OCI-LY3 (cell line): ENCODE data around the gene SEL1L.

ENCODE experiments used
- EZH2phosphoT487 ChIP-seq: fragments of 200-600 bp; shearing (Covaris generic); IDR thresholded peaks from 2 replicates; pipeline ENCODE4 v1.6.1; 2018; ENCODE audit warnings: antibody characterized with exemption, mixed run types, low read depth
- TF ChIP-seq, protein P1 (sequence below): fragments of 200-600, 300-600 bp; sonication (generic); IDR thresholded peaks from 2 replicates; pipeline ENCODE4 v1.5.1; 2014; ENCODE audit warnings: antibody characterized with exemption, low read length, low read depth

- TF ChIP-seq, protein P1, sequence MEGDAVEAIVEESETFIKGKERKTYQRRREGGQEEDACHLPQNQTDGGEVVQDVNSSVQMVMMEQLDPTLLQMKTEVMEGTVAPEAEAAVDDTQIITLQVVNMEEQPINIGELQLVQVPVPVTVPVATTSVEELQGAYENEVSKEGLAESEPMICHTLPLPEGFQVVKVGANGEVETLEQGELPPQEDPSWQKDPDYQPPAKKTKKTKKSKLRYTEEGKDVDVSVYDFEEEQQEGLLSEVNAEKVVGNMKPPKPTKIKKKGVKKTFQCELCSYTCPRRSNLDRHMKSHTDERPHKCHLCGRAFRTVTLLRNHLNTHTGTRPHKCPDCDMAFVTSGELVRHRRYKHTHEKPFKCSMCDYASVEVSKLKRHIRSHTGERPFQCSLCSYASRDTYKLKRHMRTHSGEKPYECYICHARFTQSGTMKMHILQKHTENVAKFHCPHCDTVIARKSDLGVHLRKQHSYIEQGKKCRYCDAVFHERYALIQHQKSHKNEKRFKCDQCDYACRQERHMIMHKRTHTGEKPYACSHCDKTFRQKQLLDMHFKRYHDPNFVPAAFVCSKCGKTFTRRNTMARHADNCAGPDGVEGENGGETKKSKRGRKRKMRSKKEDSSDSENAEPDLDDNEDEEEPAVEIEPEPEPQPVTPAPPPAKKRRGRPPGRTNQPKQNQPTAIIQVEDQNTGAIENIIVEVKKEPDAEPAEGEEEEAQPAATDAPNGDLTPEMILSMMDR: no peak
- TF ChIP-seq EZH2phosphoT487: 0 out of 2 replicates have a peak, but pooled peaks have one; percentile 46
Measured at GRCh38 chr14:81550001-81550637, 16.5 kb upstream of the SEL1L start.
